HCT116 (cell line): Measurements from ENCODE around the gene BTN1A1. TPM values are rescaled to one million over a fixed set of nuclear protein-coding genes. Genes with fewer than 3 reads are reported as not detected.

Experiments used
- ATAC-seq: fragments of 200-7000 bp; cut with Tn5 transposase; 2 replicates; pipeline ENCODE4 v1.9.1; 2020; ENCODE audit warnings: mild to moderate bottlenecking, moderate library complexity
- BruUV-seq: library from RNA; stranded (reverse); fragments of 400-500 nt; replicated peaks from 2 replicates; lab custom pipeline; 2021; lab: Mats Ljungman, UMichigan
- CTCF ChIA-PET: fragments of 300-600 bp; sonication (Branson Sonifier 250); formaldehyde crosslinking; loops from one replicate; lab custom pipeline; 2021; ENCODE audit warnings: antibody characterized with exemption; lab: Charles Lee
- POLR2A ChIA-PET: fragments of 300-600, 350-600 bp; sonication (Branson Sonifier 250); formaldehyde crosslinking; loops from one replicate; lab custom pipeline; 2021; ENCODE audit warnings: antibody characterized with exemption; lab: Charles Lee
- RAD21 ChIA-PET, 2 experiments: fragments of 300-600 bp; sonication (Branson Sonifier 250); formaldehyde crosslinking; loops; one replicate each; lab custom pipeline; 2023; ENCODE audit warnings: low total read pairs in 2 of 2; ENCODE audit not compliant: uncharacterized antibody in 2 of 2, unreplicated experiment in 2 of 2, low non-redundant PET in 1 of 2; lab: Charles Lee
- DNase-seq: peaks from one replicate; pipeline ENCODE4 v3.0.0-alpha.2; 2010; ENCODE audit warnings: low read depth, low spot score
- H2AFZ ChIP-seq: fragments of 200-600 bp; shearing (Covaris generic), sonication (generic); 2 replicates; pipeline ENCODE4 v1.6.1; 2017; ENCODE audit warnings: low read depth, mixed run types, mixed read lengths, antibody characterized with exemption, low read length; ENCODE audit not compliant: poor library complexity, severe bottlenecking
- H3K27ac ChIP-seq: 2 replicates; pipeline ENCODE4 v1.5.1; 2012; ENCODE audit warnings: low read depth, low read length
- H3K27me3 ChIP-seq: fragments of 200-600 bp; sonication (generic); 2 replicates; pipeline ENCODE4 v1.6.1; 2016; ENCODE audit warnings: mixed run types, low read length, mixed read lengths; ENCODE audit not compliant: insufficient read depth
- H3K36me3 ChIP-seq, 2 experiments: fragments of 200-500 bp in 1 of 2; fragments of 200-600 bp in 1 of 2; sonication (Bioruptor generic) in 1 of 2; sonication (generic) in 1 of 2; 2 replicates each; pipeline versions ENCODE4 v1.5.1 to v1.6.1; 2014 to 2016; ENCODE audit warnings: low read length in 2 of 2, inconsistent platforms in 1 of 2, mixed read lengths in 1 of 2, mixed run types in 1 of 2; ENCODE audit not compliant: insufficient read depth in 2 of 2, control insufficient read depth in 1 of 2
- H3K4me1 ChIP-seq, 2 experiments: fragments of 200-600 bp in 1 of 2; sonication (generic) in 1 of 2; 2 replicates each; pipeline versions ENCODE4 v1.5.1 to v1.6.1; 2012 to 2017; ENCODE audit warnings: low read length in 2 of 2, inconsistent platforms in 1 of 2, mild to moderate bottlenecking in 1 of 2, mixed read lengths in 1 of 2, mixed run types in 1 of 2, moderate library complexity in 1 of 2; ENCODE audit not compliant: insufficient read depth in 2 of 2, control insufficient read depth in 1 of 2
- H3K4me2 ChIP-seq: fragments of 200-600 bp; sonication (generic); 2 replicates; pipeline ENCODE4 v1.6.1; 2017; ENCODE audit warnings: mixed run types, low read length, mixed read lengths
- H3K4me3 ChIP-seq, 2 experiments: fragments of 200-600 bp in 1 of 2; sonication (generic) in 1 of 2; replicated peaks in 1 of 2; 2 replicates each; pipeline ENCODE4 v1.5.1; 2011 to 2016; ENCODE audit warnings: low read length in 2 of 2, control low read depth in 1 of 2, low read depth in 1 of 2, mild to moderate bottlenecking in 1 of 2, mixed read lengths in 1 of 2, mixed run types in 1 of 2
- H3K79me2 ChIP-seq: fragments of 200-600 bp; sonication (generic); 2 replicates; pipeline ENCODE4 v1.6.1; 2017; ENCODE audit warnings: mild to moderate bottlenecking, mixed run types, low read length, moderate library complexity, mixed read lengths; ENCODE audit not compliant: insufficient read depth
- H3K9ac ChIP-seq: fragments of 200-600 bp; sonication (generic); 2 replicates; pipeline ENCODE4 v1.6.1; 2016; ENCODE audit warnings: low read length, mixed read lengths
- H3K9me2 ChIP-seq: fragments of 200-600 bp; sonication (generic), shearing (Covaris generic); 2 replicates; pipeline ENCODE4 v1.6.1; 2017; ENCODE audit warnings: mixed run types, mild to moderate bottlenecking, moderate library complexity; ENCODE audit not compliant: insufficient read depth
- H3K9me3 ChIP-seq, 2 experiments: fragments of 200-500 bp in 1 of 2; fragments of 200-600 bp in 1 of 2; sonication (Bioruptor generic) in 1 of 2; sonication (generic) in 1 of 2; 2 replicates each; pipeline ENCODE4 v1.6.1; 2014 to 2017; ENCODE audit warnings: low read length in 2 of 2, mixed read lengths in 2 of 2, inconsistent platforms in 1 of 2, low read depth in 1 of 2, mild to moderate bottlenecking in 1 of 2, mixed run types in 1 of 2, moderate library complexity in 1 of 2; ENCODE audit not compliant: control insufficient read depth in 1 of 2, insufficient read depth in 1 of 2
- H4K20me1 ChIP-seq: fragments of 200-600 bp; sonication (generic), shearing (Covaris generic); 2 replicates; pipeline ENCODE4 v1.6.1; 2017; ENCODE audit warnings: mixed run types, mild to moderate bottlenecking, moderate library complexity; ENCODE audit not compliant: insufficient read depth
- CBX3 ChIP-seq: IDR thresholded peaks from 2 replicates; pipeline ENCODE4 v1.6.1; 2012; ENCODE audit warnings: low read depth
- CEBPB ChIP-seq: IDR thresholded peaks from 2 replicates; pipeline ENCODE4 v1.6.1; 2012; ENCODE audit warnings: low read depth
- EGR1 ChIP-seq: IDR thresholded peaks from 2 replicates; pipeline ENCODE4 v1.6.1; 2012; ENCODE audit warnings: low read depth
- EZH2 ChIP-seq: fragments of 200-600 bp; sonication (generic); IDR thresholded peaks from 2 replicates; pipeline ENCODE4 v1.6.1; 2017; ENCODE audit warnings: antibody characterized with exemption, mixed run types
- EZH2phosphoT487 ChIP-seq: fragments of 200-600 bp; IDR thresholded peaks from 2 replicates; pipeline ENCODE4 v1.6.1; 2018; ENCODE audit warnings: antibody characterized with exemption, borderline replicate concordance
- POLR2A ChIP-seq: IDR thresholded peaks from 2 replicates; pipeline ENCODE4 v1.7.0; 2011; ENCODE audit warnings: borderline replicate concordance; ENCODE audit not compliant: insufficient read depth, insufficient read length; ENCODE audit errors: extremely low read depth
- SIN3A ChIP-seq: IDR thresholded peaks from 2 replicates; pipeline ENCODE4 v1.6.1; 2012; ENCODE audit warnings: low read depth
- SP1 ChIP-seq: IDR thresholded peaks from 2 replicates; pipeline ENCODE4 v1.6.1; 2012; ENCODE audit warnings: low read depth
- SRF ChIP-seq: IDR thresholded peaks from 2 replicates; pipeline ENCODE4 v1.6.1; 2012; ENCODE audit warnings: low read depth
- TCF7L2 ChIP-seq: IDR thresholded peaks from 2 replicates; pipeline ENCODE4 v1.7.0; 2011; ENCODE audit warnings: borderline replicate concordance, inconsistent platforms; ENCODE audit not compliant: insufficient read depth, insufficient read length; ENCODE audit errors: extremely low read depth
- YY1 ChIP-seq: IDR thresholded peaks from 2 replicates; pipeline ENCODE4 v1.6.1; 2011; ENCODE audit warnings: low read length, low read depth, moderate library complexity, mild to moderate bottlenecking; ENCODE audit not compliant: insufficient replicate concordance; ENCODE audit errors: extremely low read depth
- ZNF274 ChIP-seq: fragments of 200-500 bp; sonication (Bioruptor generic); IDR thresholded peaks from 2 replicates; pipeline ENCODE4 v1.6.1; 2014; ENCODE audit warnings: mild to moderate bottlenecking, low read depth, low read length, inconsistent platforms
- intact Hi-C: fragments of 100-400 bp; cut with micrococcal nuclease; formaldehyde crosslinking; loops from 2 replicates; pipeline ENCODE4 v1.10.0; 2022
- total RNA-seq: library from RNA; stranded (reverse); gene quantifications from one replicate; pipeline ENCODE4 v1.2.1, GENCODE V29; 2021; ENCODE audit not compliant: unreplicated experiment
- TF ChIP-seq, protein P1 (sequence below): IDR thresholded peaks from 2 replicates; pipeline ENCODE4 v1.6.1; 2012
- TF ChIP-seq, protein P2 (sequence below), 3 experiments: fragments of 200-600 bp in 1 of 3; sonication (generic) in 1 of 3; IDR thresholded peaks in 2 of 3; conservative IDR thresholded peaks in 1 of 3; 2 replicates each; pipeline ENCODE4 v1.5.1; 2012 to 2017; ENCODE audit warnings: low read depth in 2 of 3, low read length in 2 of 3, antibody characterized with exemption in 1 of 3, borderline replicate concordance in 1 of 3, control low read depth in 1 of 3, mild to moderate bottlenecking in 1 of 3, mixed read lengths in 1 of 3, mixed run types in 1 of 3, moderate library complexity in 1 of 3; ENCODE audit not compliant: insufficient read depth in 1 of 3
- TF ChIP-seq, protein P3 (sequence below): IDR thresholded peaks from 2 replicates; pipeline ENCODE4 v1.6.1; 2011; ENCODE audit warnings: mild to moderate bottlenecking, low read length, moderate library complexity; ENCODE audit not compliant: insufficient replicate concordance; ENCODE audit errors: extremely low read depth

BTN1A1 gene
- total RNA-seq, 1 experiment from 2014 or later = 0.32 TPM

DNA sequence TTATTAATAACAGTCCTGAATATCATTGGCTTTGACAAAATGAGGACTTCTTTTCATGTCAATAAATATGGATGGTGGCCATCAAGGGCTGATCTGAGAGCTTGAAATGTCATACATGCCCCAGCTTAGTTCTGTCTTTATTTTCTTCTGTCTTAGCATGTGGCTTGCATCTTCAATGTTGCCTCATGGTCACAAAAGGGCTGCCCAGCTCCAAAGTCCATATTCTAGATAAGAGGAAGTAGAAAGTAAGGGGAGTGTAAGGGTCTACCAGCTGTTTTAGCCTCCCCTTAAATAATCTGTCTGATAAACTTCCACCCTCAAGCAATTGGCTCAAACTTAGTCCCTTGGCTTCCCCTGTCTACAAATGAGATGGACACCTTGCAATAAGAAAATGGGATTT, 28.1 kb upstream of the BTN1A1 start:
- no peak overlapping the region for H3K9ac ChIP-seq
- no peak overlapping the region for H3K4me3 ChIP-seq
- ChIA-PET POLR2A (no interaction called here), RAD21 (no interaction called here), CTCF (no interaction called here)
- no TSS peak for BruUV-seq
- H4K20me1 ChIP-seq = no peaks in the 10 kb centered on the region
- H3K4me2 ChIP-seq = no peak overlapping the region
- no peak overlapping the region for H3K27ac ChIP-seq
- intact Hi-C loops = no loop called here
- H3K36me3 ChIP-seq = peaks cover 4 to 9% of the 10 kb centered on the region in 2 experiments; a peak in 2 of 4 replicates
- H3K9me3 ChIP-seq = peaks cover 0 to 6% of the 10 kb centered on the region in 2 experiments; a peak in 1 of 4 replicates
- H2AFZ ChIP-seq = no peak overlapping the region
- DNase-seq (no peak), ATAC-seq (no peak)
- no peaks in the 10 kb centered on the region for H3K9me2 ChIP-seq
- TF ChIP-seq EZH2phosphoT487 = no peak
- TF ChIP-seq YY1 = no peak
- TF ChIP-seq SP1 = no peak
- TF ChIP-seq, protein P1, sequence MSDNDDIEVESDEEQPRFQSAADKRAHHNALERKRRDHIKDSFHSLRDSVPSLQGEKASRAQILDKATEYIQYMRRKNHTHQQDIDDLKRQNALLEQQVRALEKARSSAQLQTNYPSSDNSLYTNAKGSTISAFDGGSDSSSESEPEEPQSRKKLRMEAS = no peak
- no peak for TF ChIP-seq TCF7L2
- TF ChIP-seq, protein P2, sequence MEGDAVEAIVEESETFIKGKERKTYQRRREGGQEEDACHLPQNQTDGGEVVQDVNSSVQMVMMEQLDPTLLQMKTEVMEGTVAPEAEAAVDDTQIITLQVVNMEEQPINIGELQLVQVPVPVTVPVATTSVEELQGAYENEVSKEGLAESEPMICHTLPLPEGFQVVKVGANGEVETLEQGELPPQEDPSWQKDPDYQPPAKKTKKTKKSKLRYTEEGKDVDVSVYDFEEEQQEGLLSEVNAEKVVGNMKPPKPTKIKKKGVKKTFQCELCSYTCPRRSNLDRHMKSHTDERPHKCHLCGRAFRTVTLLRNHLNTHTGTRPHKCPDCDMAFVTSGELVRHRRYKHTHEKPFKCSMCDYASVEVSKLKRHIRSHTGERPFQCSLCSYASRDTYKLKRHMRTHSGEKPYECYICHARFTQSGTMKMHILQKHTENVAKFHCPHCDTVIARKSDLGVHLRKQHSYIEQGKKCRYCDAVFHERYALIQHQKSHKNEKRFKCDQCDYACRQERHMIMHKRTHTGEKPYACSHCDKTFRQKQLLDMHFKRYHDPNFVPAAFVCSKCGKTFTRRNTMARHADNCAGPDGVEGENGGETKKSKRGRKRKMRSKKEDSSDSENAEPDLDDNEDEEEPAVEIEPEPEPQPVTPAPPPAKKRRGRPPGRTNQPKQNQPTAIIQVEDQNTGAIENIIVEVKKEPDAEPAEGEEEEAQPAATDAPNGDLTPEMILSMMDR (IDR thresholded peaks at IDR 0.05 in 2 of 3, conservative IDR thresholded peaks at IDR 0.05 in 1 of 3; ENCODE audit: borderline replicate concordance in 1 of 3, insufficient read depth in 1 of 3, low read depth in 2 of 3, low read length in 2 of 3) = no peak
- TF ChIP-seq, protein P3, sequence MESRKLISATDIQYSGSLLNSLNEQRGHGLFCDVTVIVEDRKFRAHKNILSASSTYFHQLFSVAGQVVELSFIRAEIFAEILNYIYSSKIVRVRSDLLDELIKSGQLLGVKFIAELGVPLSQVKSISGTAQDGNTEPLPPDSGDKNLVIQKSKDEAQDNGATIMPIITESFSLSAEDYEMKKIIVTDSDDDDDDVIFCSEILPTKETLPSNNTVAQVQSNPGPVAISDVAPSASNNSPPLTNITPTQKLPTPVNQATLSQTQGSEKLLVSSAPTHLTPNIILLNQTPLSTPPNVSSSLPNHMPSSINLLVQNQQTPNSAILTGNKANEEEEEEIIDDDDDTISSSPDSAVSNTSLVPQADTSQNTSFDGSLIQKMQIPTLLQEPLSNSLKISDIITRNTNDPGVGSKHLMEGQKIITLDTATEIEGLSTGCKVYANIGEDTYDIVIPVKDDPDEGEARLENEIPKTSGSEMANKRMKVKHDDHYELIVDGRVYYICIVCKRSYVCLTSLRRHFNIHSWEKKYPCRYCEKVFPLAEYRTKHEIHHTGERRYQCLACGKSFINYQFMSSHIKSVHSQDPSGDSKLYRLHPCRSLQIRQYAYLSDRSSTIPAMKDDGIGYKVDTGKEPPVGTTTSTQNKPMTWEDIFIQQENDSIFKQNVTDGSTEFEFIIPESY = no peak
- no peak for TF ChIP-seq EZH2
- TF ChIP-seq SRF = no peak
- no peak for TF ChIP-seq CEBPB
- TF ChIP-seq SIN3A = no peak
- TF ChIP-seq CBX3 = no peak
- TF ChIP-seq ZNF274 = no peak
- no peak for TF ChIP-seq POLR2A
- TF ChIP-seq EGR1 = no peak
- no peaks in the 10 kb centered on the region for H3K27me3 ChIP-seq
- no peaks in the 10 kb centered on the region for H3K79me2 ChIP-seq
- peaks cover 15 to 28% of the 10 kb centered on the region in 2 experiments for H3K4me1 ChIP-seq
